ENCODE data around the gene TFAM.

The TFAM gene

GRCh38 chr10:58436071-58436470, 50.9 kb downstream of the TFAM start:
- peak in 1 of 5 experiments; percentile 5 for DNase-seq

- DNase-seq: no peak
Observed at GRCh38 chr10:58438340-58438871, 53.2 kb downstream of the TFAM start.

- no peak for DNase-seq
Observed at GRCh38 chr10:58438986-58439385, 53.8 kb downstream of the TFAM start.

GRCh38 chr10:58439632-58440364, 54.6 kb downstream of the TFAM start:
- no peak for DNase-seq

- DNase-seq: no peak
Observed at GRCh38 chr10:58440484-58440883, 55.3 kb downstream of the TFAM start.

GRCh38 chr10:58444321-58444720, 59.1 kb downstream of the TFAM start:
- DNase-seq: no peak

GRCh38 chr10:58444876-58445275, 59.7 kb downstream of the TFAM start:
- DNase-seq: no peak

- peak in 1 of 5 experiments; percentile 3 for DNase-seq
Observed at GRCh38 chr10:58448121-58448935, 63.1 kb downstream of the TFAM start.
